HL-60 (cell line): Measurements from ENCODE around the gene RAB23.

ENCODE experiments used
- CTCF ChIP-seq: IDR thresholded peaks from one replicate; pipeline ENCODE4 v1.5.1; 2011; ENCODE audit warnings: low read length, control low read depth, inconsistent platforms; ENCODE audit not compliant: insufficient read depth
- GABPA ChIP-seq: IDR thresholded peaks from 2 replicates; pipeline ENCODE4 v1.6.1; 2012; ENCODE audit warnings: low read depth
- POLR2AphosphoS5 ChIP-seq: IDR thresholded peaks from 2 replicates; pipeline ENCODE4 v1.6.1; 2012; ENCODE audit warnings: low read depth
- SPI1 ChIP-seq: IDR thresholded peaks from 2 replicates; pipeline ENCODE4 v1.6.1; 2012; ENCODE audit warnings: low read depth, mild to moderate bottlenecking, borderline replicate concordance

- TF ChIP-seq CTCF (no peak), POLR2AphosphoS5 (no peak), SPI1 (no peak), GABPA (no peak)
Measured at GRCh38 chr6:57162028-57162427, 60.1 kb downstream of the RAB23 start.
